ENCODE data around the gene MOB3B.

Gene MOB3B

GRCh38 chr9:27358007-27358406 is 171.6 kb downstream of the MOB3B start:
- H3K27ac ChIP-seq, result no peak overlapping the region
- in situ Hi-C loops (cut with HindIII; ENCODE audit: low pct_ligation_motif_present, low sequenced_read_pairs), result no loop called here
- H3K36me3 ChIP-seq (replicated peaks), result no peaks in the 10 kb centered on the region
- no peak for DNase-seq
- TF ChIP-seq, protein P1, sequence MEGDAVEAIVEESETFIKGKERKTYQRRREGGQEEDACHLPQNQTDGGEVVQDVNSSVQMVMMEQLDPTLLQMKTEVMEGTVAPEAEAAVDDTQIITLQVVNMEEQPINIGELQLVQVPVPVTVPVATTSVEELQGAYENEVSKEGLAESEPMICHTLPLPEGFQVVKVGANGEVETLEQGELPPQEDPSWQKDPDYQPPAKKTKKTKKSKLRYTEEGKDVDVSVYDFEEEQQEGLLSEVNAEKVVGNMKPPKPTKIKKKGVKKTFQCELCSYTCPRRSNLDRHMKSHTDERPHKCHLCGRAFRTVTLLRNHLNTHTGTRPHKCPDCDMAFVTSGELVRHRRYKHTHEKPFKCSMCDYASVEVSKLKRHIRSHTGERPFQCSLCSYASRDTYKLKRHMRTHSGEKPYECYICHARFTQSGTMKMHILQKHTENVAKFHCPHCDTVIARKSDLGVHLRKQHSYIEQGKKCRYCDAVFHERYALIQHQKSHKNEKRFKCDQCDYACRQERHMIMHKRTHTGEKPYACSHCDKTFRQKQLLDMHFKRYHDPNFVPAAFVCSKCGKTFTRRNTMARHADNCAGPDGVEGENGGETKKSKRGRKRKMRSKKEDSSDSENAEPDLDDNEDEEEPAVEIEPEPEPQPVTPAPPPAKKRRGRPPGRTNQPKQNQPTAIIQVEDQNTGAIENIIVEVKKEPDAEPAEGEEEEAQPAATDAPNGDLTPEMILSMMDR (IDR thresholded peaks at IDR 0.05; ENCODE audit: low read depth, low read length, missing control alignments), result no peak
- H3K4me3 ChIP-seq (ENCODE audit: low read depth, low read length), result no peak overlapping the region
- no peaks in the 10 kb centered on the region for H3K27me3 ChIP-seq (replicated peaks)

DNA sequence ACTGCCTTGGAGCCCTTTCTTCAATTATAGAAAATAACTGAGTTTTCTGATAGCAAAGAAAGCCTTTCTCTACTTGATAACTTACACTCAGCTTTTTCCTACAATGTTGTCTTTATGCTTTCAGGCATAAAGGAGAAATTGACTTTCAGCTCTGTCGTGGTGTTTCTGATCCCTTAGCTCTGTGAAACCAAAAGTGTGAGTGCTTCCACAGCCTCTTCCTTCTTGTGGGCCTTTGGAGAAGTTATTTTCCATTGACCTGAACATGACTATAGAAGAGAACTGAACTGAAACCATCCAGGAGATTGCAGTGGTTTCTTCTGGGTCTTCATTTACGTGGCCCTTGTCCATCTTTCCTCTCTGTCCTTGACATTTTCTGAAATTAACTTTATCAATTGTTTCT is 173.2 kb downstream of the MOB3B start:
- TF ChIP-seq, protein P1 (IDR thresholded peaks at IDR 0.05; ENCODE audit: low read depth, low read length, missing control alignments), result no peak
- in situ Hi-C loops (cut with HindIII; ENCODE audit: low pct_ligation_motif_present, low sequenced_read_pairs), result no loop called here
- H3K4me3 ChIP-seq (ENCODE audit: low read depth, low read length), result no peak overlapping the region
- no peaks in the 10 kb centered on the region for H3K36me3 ChIP-seq (replicated peaks)
- peak overlapping the region; percentile 63 for H3K27ac ChIP-seq
- H3K27me3 ChIP-seq (replicated peaks), result no peaks in the 10 kb centered on the region
- DNase-seq, result no peak

DNA sequence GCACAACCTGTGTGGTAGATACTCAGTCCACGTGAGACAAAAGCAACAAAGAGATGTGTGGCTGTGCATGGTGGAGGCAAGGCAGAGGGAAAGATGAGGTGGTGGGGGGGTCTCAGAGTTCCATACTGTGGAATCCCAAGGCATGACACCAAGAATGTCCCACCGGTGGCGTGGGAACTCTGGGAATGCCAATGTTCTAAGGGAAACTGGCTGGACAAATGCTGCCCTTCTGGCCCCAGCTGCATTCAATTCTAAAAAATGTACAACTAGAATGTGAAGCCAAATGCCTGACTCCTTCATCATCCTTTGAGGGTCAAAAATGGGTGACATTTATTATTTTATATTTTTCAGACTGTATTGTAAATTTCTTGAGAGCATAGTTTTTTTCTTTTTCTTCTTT is 174.4 kb downstream of the MOB3B start:
- Histone ChIP-seq H3K27me3 (replicated peaks) (no peaks in the 10 kb centered on the region), H3K36me3 (replicated peaks) (no peaks in the 10 kb centered on the region), H3K4me3 (ENCODE audit: low read depth, low read length) (no peak overlapping the region), H3K27ac (peak overlapping the region; percentile 76)
- DNase-seq, result peak; percentile 90
- in situ Hi-C loops (cut with HindIII; ENCODE audit: low pct_ligation_motif_present, low sequenced_read_pairs), result no loop called here
- TF ChIP-seq, protein P1 (IDR thresholded peaks at IDR 0.05; ENCODE audit: low read depth, low read length, missing control alignments), result no peak

DNA sequence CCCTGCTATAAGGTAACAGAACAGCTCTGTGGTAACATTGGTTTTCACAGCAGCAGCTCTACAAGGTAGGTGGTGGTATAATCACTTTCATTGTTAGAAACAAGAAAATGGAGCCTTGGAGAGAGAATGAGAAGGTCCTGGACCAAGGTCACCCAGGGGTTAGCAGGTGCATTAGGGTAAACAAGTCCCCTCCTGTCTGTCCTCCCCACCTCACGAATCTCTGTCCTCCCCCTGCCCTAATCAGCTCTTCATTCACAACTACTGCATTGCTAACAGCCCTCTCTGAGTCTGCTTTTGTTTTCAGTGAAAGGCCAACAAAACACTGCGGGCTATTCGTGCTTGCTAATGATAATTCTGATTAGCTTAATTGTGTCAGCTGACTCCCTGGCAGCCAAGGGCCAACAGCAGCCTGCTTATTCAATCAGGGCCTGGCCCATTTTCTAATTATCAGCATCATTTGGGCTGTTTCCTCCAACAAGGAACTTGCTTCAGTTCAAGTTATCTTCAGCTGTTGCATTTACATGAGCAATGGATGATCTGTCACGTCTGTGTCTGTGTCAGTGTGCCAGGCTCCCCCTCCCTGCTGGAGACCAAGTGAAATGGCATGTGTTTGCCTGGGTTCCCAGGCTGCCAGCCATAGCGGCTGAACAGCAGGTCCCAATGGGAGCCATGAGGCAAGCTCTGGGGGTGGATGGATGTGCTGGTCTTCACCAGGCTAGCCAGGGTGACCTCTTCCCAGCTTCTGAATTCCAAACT is 176.0 kb downstream of the MOB3B start:
- no peaks in the 10 kb centered on the region for H3K36me3 ChIP-seq (replicated peaks)
- TF ChIP-seq, protein P1 (IDR thresholded peaks at IDR 0.05; ENCODE audit: low read depth, low read length, missing control alignments), result no peak
- in situ Hi-C loops (cut with HindIII; ENCODE audit: low pct_ligation_motif_present, low sequenced_read_pairs), result no loop called here
- H3K27ac ChIP-seq, result peak overlapping the region; percentile 76
- no peaks in the 10 kb centered on the region for H3K27me3 ChIP-seq (replicated peaks)
- H3K4me3 ChIP-seq (ENCODE audit: low read depth, low read length), result no peak overlapping the region
- DNase-seq, result peak; percentile 25

GRCh38 chr9:27353166-27353473 is 176.5 kb downstream of the MOB3B start:
- no peaks in the 10 kb centered on the region for H3K36me3 ChIP-seq (replicated peaks)
- no peaks in the 10 kb centered on the region for H3K27me3 ChIP-seq (replicated peaks)
- in situ Hi-C loops (cut with HindIII; ENCODE audit: low pct_ligation_motif_present, low sequenced_read_pairs), result no loop called here
- no peak for DNase-seq
- no peak overlapping the region for H3K4me3 ChIP-seq (ENCODE audit: low read depth, low read length)
- peak overlapping the region; percentile 76 for H3K27ac ChIP-seq
- TF ChIP-seq, protein P1 (IDR thresholded peaks at IDR 0.05; ENCODE audit: low read depth, low read length, missing control alignments), result no peak

Measured in brain microvascular endothelial cell (primary cell).